BJ (cell line): ENCODE results near the gene CCDC150. TPM values are rescaled to one million over a fixed set of nuclear protein-coding genes. Genes with fewer than 3 reads are reported as not detected.
A peak's percentile ranks its signal among the peaks of the same experiment; 100 is the strongest.

ENCODE experiments used
- CTCF ChIA-PET: fragments of 350-600 bp; formaldehyde crosslinking; extraction: SDS; loops from one replicate; lab custom pipeline; 2021; ENCODE audit warnings: antibody characterized with exemption, inconsistent platforms; lab: Yijun Ruan, JAX
- POLR2A ChIA-PET: fragments of 300-600 bp; sonication (Branson Sonifier 250); formaldehyde crosslinking; extraction: SDS; loops from one replicate; lab custom pipeline; 2021; ENCODE audit warnings: antibody characterized with exemption; lab: Charles Lee
- DNase-seq: peaks from one replicate; pipeline ENCODE4 v3.0.0-alpha.2; 2011; ENCODE audit warnings: low read depth
- H3K27me3 ChIP-seq: 2 replicates; pipeline ENCODE4 v1.6.0; 2011; ENCODE audit warnings: low read length; ENCODE audit not compliant: control insufficient read depth, insufficient read depth
- H3K36me3 ChIP-seq: 2 replicates; pipeline ENCODE4 v1.5.1; 2011; ENCODE audit warnings: low read length; ENCODE audit not compliant: control insufficient read depth, insufficient read depth
- H3K4me3 ChIP-seq: 2 replicates; pipeline ENCODE4 v1.5.1; 2011; ENCODE audit warnings: low read depth, mild to moderate bottlenecking, control low read depth, low read length
- CTCF ChIP-seq: IDR thresholded peaks from 2 replicates; pipeline ENCODE4 v1.5.1; 2011; ENCODE audit warnings: low read depth, mild to moderate bottlenecking, control low read depth, inconsistent platforms, low read length, moderate library complexity; ENCODE audit not compliant: insufficient read depth
- polyA plus RNA-seq: library from polyadenylated mRNA; depleted of rRNA; stranded (reverse); fragments of >200 nt; gene quantifications from 2 replicates; pipeline ENCODE4 v1.2.3, GENCODE V29; 2011; rRNA removed
- small RNA-seq: library from RNA; depleted of rRNA; stranded (forward); fragments of <200 nt; gene quantifications from one replicate; pipeline ENCODE3, GENCODE V24; 2012; ENCODE audit warnings: low replicate concordance, low read depth; ENCODE audit not compliant: insufficient read length

Gene CCDC150
- polyA plus RNA-seq, 1 experiment = 0.96 TPM

GRCh38 chr2:196758474-196759377 lies 119.2 kb downstream of the CCDC150 start:
- no peaks in the 10 kb centered on the region for H3K27me3 ChIP-seq
- ChIA-PET CTCF (interaction anchor here (0.6 to 2.1 kb wide), 7 partner anchors 8 to 461 kb away, joined by 3 to 13 read pairs (median 3); no protein-coding TSS in a partner anchor), POLR2A (no interaction called here)
- peak; percentile 32; the same call in 1 of the 2 replicates for TF ChIP-seq CTCF
- no peak overlapping the region for H3K4me3 ChIP-seq
- H3K36me3 ChIP-seq = no peaks in the 10 kb centered on the region
- DNase-seq = peak; percentile 2

GRCh38 chr2:196759378-196759706 lies 119.8 kb downstream of the CCDC150 start:
- no peak for TF ChIP-seq CTCF
- POLR2A ChIA-PET = no interaction called here
- Histone ChIP-seq H3K4me3 (no peak overlapping the region), H3K36me3 (no peaks in the 10 kb centered on the region), H3K27me3 (no peaks in the 10 kb centered on the region)
- CTCF ChIA-PET = interaction anchor here (0.6 to 2.1 kb wide), 7 partner anchors 8 to 462 kb away, joined by 3 to 13 read pairs (median 3); no protein-coding TSS in a partner anchor
- DNase-seq = no peak

- POLR2A ChIA-PET = no interaction called here
Observed at GRCh38 chr2:196767101-196767500, 127.6 kb downstream of the CCDC150 start.

More at GRCh38 chr2:196767101-196767500, 127.6 kb downstream of the CCDC150 start:
- no peak for DNase-seq
- no peak for TF ChIP-seq CTCF
- H3K36me3 ChIP-seq = 0 out of 2 replicates have a peak, but pooled peaks cover 2% of the 10 kb centered on the region
- CTCF ChIA-PET = interaction anchor here (2.3 kb wide), 1 partner anchor 16 kb away, joined by 9 read pairs; no protein-coding TSS in a partner anchor
- no peaks in the 10 kb centered on the region for H3K27me3 ChIP-seq
- no peak overlapping the region for H3K4me3 ChIP-seq

Small RNAs within 50 kb of the gene (small RNA-seq; reads per million reads assigned to genes)
- not detected for gene RF00424

Other genes starting within 250 kb of the CCDC150 start
- gene HECW2, start 46.2 kb upstream of the CCDC150 start, polyA plus RNA-seq = 5.3 and 7.2 TPM in 2 replicates
- 14.3 and 27.1 TPM in 2 replicates for gene GTF3C3, start 160.0 kb downstream of the CCDC150 start, polyA plus RNA-seq
- 0.12 and 0.23 TPM in 2 replicates for gene C2orf66, start 169.6 kb downstream of the CCDC150 start, polyA plus RNA-seq